MG63 (cell line): ENCODE measurements around the gene ATE1. TPM values are rescaled to one million over a fixed set of nuclear protein-coding genes. Genes with fewer than 3 reads are reported as not detected.

Source experiments
- DNase-seq: peaks from one replicate; pipeline ENCODE4 v3.0.0-alpha.2; 2020
- H3K27me3 ChIP-seq: fragments of 250-450 bp; sonication (Bioruptor Pico); 2 replicates; pipeline ENCODE4 v1.5.1; 2020; ENCODE audit warnings: mild to moderate bottlenecking, moderate library complexity
- H3K36me3 ChIP-seq: fragments of 250-450 bp; sonication (Bioruptor Pico); 2 replicates; pipeline ENCODE4 v1.5.1; 2020; ENCODE audit warnings: mild to moderate bottlenecking, moderate library complexity
- H3K4me3 ChIP-seq: fragments of 250-450 bp; sonication (Bioruptor Pico); 2 replicates; pipeline ENCODE4 v1.5.1; 2020; ENCODE audit warnings: mild to moderate bottlenecking, moderate library complexity
- H3K9me3 ChIP-seq: fragments of 250-450 bp; sonication (Bioruptor Pico); 2 replicates; pipeline ENCODE4 v1.5.1; 2020; ENCODE audit warnings: mild to moderate bottlenecking, moderate library complexity
- total RNA-seq: library from RNA; depleted of rRNA; stranded (reverse); fragments of >200 nt; shearing (Covaris generic); gene quantifications from 2 replicates; pipeline ENCODE4 v1.2.3, GENCODE V29; 2014; ENCODE audit warnings: low replicate concordance; rRNA removed

The ATE1 gene
- total RNA-seq, 1 experiment from 2014 or later, result 21.5 TPM

DNA sequence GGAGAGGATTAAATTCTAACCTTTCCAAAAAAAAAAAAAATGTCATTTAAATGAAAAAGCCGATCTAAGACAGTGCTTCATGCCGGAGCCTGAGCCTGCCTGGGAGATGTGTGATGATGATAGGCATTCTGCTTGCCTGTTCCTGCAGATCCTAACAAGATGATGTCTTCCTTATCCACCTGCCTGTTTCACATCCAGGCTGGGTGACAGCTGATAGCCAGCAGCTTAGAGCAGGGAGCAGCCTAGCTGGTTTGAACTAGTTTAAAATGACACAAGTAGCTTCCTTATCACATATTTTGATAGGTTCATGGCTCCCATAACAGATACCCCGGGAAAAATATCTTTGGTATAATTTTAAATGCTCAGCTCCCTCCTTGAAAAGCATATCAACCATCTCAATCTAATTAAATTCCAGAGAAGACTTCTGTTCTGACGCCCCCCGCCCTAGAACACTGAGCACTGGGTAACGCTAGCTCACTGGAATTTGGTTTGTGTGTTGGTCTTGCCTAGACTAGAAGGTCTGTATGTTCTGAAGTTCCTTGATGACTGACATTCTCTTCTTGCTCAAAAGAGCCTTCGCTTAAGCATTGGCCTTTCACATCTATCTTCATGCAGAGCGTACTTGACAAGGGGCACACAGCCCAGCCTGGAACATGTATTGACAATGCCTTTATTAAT is 232.7 kb downstream of the ATE1 start:
- no peaks in the 10 kb centered on the region for H3K36me3 ChIP-seq
- no peaks in the 10 kb centered on the region for H3K9me3 ChIP-seq
- DNase-seq, result no peak

GRCh38 chr10:121694327-121694965 is 233.4 kb downstream of the ATE1 start:
- Histone ChIP-seq H3K27me3 (peaks cover 3% of the 10 kb centered on the region; the same call in 1 of the 2 replicates), H3K36me3 (no peaks in the 10 kb centered on the region), H3K4me3 (no peak overlapping the region), H3K9me3 (no peaks in the 10 kb centered on the region)
- DNase-seq, result no peak

More for the DNA sequence above, 232.7 kb downstream of the ATE1 start:
- H3K4me3 ChIP-seq, result no peak overlapping the region
- no peaks in the 10 kb centered on the region; the same call in 1 of the 2 replicates for H3K27me3 ChIP-seq

- DNase-seq, result no peak
- H3K36me3 ChIP-seq, result no peaks in the 10 kb centered on the region
- H3K27me3 ChIP-seq, result peaks cover 5% of the 10 kb centered on the region
- H3K9me3 ChIP-seq, result no peaks in the 10 kb centered on the region
- no peak overlapping the region for H3K4me3 ChIP-seq
These were observed 235.2 kb downstream of the ATE1 start for GRCh38 chr10:121692626-121693025.

- no peak for DNase-seq
- H3K36me3 ChIP-seq, result no peaks in the 10 kb centered on the region
- peaks cover 11% of the 10 kb centered on the region for H3K27me3 ChIP-seq
- no peak overlapping the region for H3K4me3 ChIP-seq
- no peaks in the 10 kb centered on the region for H3K9me3 ChIP-seq
These were observed 236.9 kb downstream of the ATE1 start for GRCh38 chr10:121690970-121691369.

Other genes starting within 250 kb of the ATE1 start
- 65.7 and 85.6 TPM in 2 replicates for gene NSMCE4A, start 47.2 kb upstream of the ATE1 start, total RNA-seq
- 7.3 and 7.4 TPM in 2 replicates for gene TACC2, start 61.1 kb upstream of the ATE1 start, total RNA-seq